ENCODE results near the gene ACTG2. TPM values are rescaled to one million over a fixed set of nuclear protein-coding genes. Genes with fewer than 3 reads are reported as not detected.
A peak's percentile ranks its signal among the peaks of the same experiment; 100 is the strongest.

Gene ACTG2
- total RNA-seq, 6 experiments from 2014 or later: 0.17 to 2.3 (median 2.1) TPM

- H3K9me3 Mint-ChIP-seq: no peaks in the 10 kb centered on the region
- peaks cover 24% of the 10 kb centered on the region for H3K27me3 Mint-ChIP-seq (ENCODE audit: insufficient read depth)
- H3K4me3 Mint-ChIP-seq: no peak overlapping the region
- DNase-seq: no peak
- TF ChIP-seq CTCF (IDR thresholded peaks at IDR 0.05): no peak
- H3K36me3 Mint-ChIP-seq (ENCODE audit: low read depth): no peaks in the 10 kb centered on the region
- H3K27ac Mint-ChIP-seq: no peak overlapping the region
- H3K4me1 Mint-ChIP-seq (ENCODE audit: low read depth): no peaks in the 10 kb centered on the region
Measured at GRCh38 chr2:73904952-73905351, 12.1 kb downstream of the ACTG2 start.

GRCh38 chr2:73906847-73907505, 14.2 kb downstream of the ACTG2 start:
- H3K36me3 Mint-ChIP-seq (ENCODE audit: low read depth): no peaks in the 10 kb centered on the region

GRCh38 chr2:73907840-73908452, 15.1 kb downstream of the ACTG2 start:
- peak; percentile 50; the same call in 1 of the 2 replicates for TF ChIP-seq CTCF (IDR thresholded peaks at IDR 0.05)
- Mint-ChIP-seq H3K36me3 (ENCODE audit: low read depth) (no peaks in the 10 kb centered on the region), H3K9me3 (no peaks in the 10 kb centered on the region), H3K4me1 (ENCODE audit: low read depth) (no peaks in the 10 kb centered on the region), H3K27me3 (ENCODE audit: insufficient read depth) (peaks cover 15% of the 10 kb centered on the region), H3K4me3 (no peak overlapping the region), H3K27ac (no peak overlapping the region)
- no peak for DNase-seq

More at GRCh38 chr2:73906847-73907505, 14.2 kb downstream of the ACTG2 start:
- DNase-seq: no peak
- no peak for TF ChIP-seq CTCF (IDR thresholded peaks at IDR 0.05)
- no peaks in the 10 kb centered on the region for H3K9me3 Mint-ChIP-seq
- H3K27ac Mint-ChIP-seq: no peak overlapping the region
- H3K4me3 Mint-ChIP-seq: no peak overlapping the region
- H3K4me1 Mint-ChIP-seq (ENCODE audit: low read depth): no peaks in the 10 kb centered on the region
- H3K27me3 Mint-ChIP-seq (ENCODE audit: insufficient read depth): peaks cover 21% of the 10 kb centered on the region

GRCh38 chr2:73908689-73909652, 16.2 kb downstream of the ACTG2 start:
- H3K27me3 Mint-ChIP-seq (ENCODE audit: insufficient read depth): peaks cover 21% of the 10 kb centered on the region
- no peaks in the 10 kb centered on the region for H3K36me3 Mint-ChIP-seq (ENCODE audit: low read depth)
- H3K27ac Mint-ChIP-seq: no peak overlapping the region
- TF ChIP-seq CTCF (IDR thresholded peaks at IDR 0.05): no peak
- no peak for DNase-seq
- no peaks in the 10 kb centered on the region for H3K9me3 Mint-ChIP-seq
- no peaks in the 10 kb centered on the region for H3K4me1 Mint-ChIP-seq (ENCODE audit: low read depth)
- H3K4me3 Mint-ChIP-seq: no peak overlapping the region

DNA sequence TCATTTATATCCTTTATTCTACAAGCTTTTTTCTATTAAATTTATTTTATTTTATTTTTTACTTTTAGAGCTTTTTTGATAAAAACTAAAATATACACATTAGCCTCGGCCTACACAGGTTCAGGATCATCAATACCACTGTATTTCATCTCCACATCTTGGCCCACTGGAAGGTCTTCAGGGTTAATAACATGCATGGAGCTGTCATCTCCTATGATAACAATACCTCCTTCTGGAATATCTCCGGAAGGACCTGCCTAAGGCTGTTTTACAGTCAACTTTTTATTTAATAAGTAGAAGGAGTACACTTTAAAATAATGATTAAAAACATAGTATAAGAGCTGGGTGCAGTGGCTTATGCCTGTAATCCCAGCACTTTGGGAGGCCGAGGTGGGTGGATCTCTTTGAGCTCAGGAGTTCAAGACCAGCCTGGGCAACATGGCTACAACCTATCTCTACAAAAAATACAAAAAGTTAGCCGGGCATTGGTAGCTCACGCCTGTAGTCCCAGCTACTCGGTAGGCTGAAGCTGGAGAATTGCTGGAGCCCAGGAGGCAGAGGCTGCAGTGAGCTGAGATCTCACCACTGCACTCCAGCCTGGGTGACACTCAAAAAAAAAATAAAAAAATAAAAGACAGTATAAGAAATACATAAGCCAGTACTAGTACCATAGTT, 18.2 kb downstream of the ACTG2 start:
- no peak overlapping the region for H3K27ac Mint-ChIP-seq
- peaks cover 28% of the 10 kb centered on the region for H3K27me3 Mint-ChIP-seq (ENCODE audit: insufficient read depth)
- H3K9me3 Mint-ChIP-seq: no peaks in the 10 kb centered on the region
- no peak for DNase-seq
- H3K36me3 Mint-ChIP-seq (ENCODE audit: low read depth): no peaks in the 10 kb centered on the region
- H3K4me1 Mint-ChIP-seq (ENCODE audit: low read depth): no peaks in the 10 kb centered on the region
- no peak for TF ChIP-seq CTCF (IDR thresholded peaks at IDR 0.05)
- H3K4me3 Mint-ChIP-seq: no peak overlapping the region

All from HFFc6 (cell line).